ENCODE results near the gene GNB4. TPM values are rescaled to one million over a fixed set of nuclear protein-coding genes. Genes with fewer than 3 reads are reported as not detected.

The GNB4 gene
- total and polyA plus RNA-seq, 10 donors: 5.5 to 47.5 (median 41.5) TPM

GRCh38 chr3:179455954-179456353 is 4.7 kb upstream of the GNB4 start:
- DNase-seq: no peak
- Histone ChIP-seq H3K27ac (no peak overlapping the region), H3K4me1 (peaks cover 0 to 13% (median 9%) of the 10 kb centered on the region in 6 donors), H3K9me3 (no peaks in the 10 kb centered on the region), H3K4me3 (no peak overlapping the region), H3K36me3 (no peaks in the 10 kb centered on the region), H3K27me3 (replicated peaks in 1 of 7) (peaks cover 0 to 7% (median 0%) of the 10 kb centered on the region in 7 donors)
- WGBS, 5 donors: 84 to 93% (median 88%) methylated on average over 6 of the region's 6 CpGs
- TF ChIP-seq CTCF (IDR thresholded peaks at IDR 0.05 in 8 of 11, conservative IDR thresholded peaks at IDR 0.05 in 3 of 11) (no peak), POLR2A (IDR thresholded peaks at IDR 0.05) (no peak), POLR2AphosphoS5 (IDR thresholded peaks at IDR 0.05) (no peak)
- intact Hi-C loops (cut with DNase I; ENCODE audit: low total_unique reads): no loop called here

GRCh38 chr3:179454887-179455286 is 3.6 kb upstream of the GNB4 start:
- intact Hi-C loops (cut with DNase I; ENCODE audit: low total_unique reads): no loop called here
- H3K27me3 ChIP-seq (replicated peaks in 1 of 7): peaks cover 0 to 17% (median 0%) of the 10 kb centered on the region in 7 donors
- H3K4me1 ChIP-seq: peaks cover under 1 to 23% (median 18%) of the 10 kb centered on the region in 6 donors
- WGBS, 5 donors: 63 to 86% (median 83%) methylated on average over 1 of the region's 1 CpG
- H3K4me3 ChIP-seq: no peak overlapping the region
- no peak for DNase-seq
- H3K9me3 ChIP-seq: no peaks in the 10 kb centered on the region
- H3K36me3 ChIP-seq: no peaks in the 10 kb centered on the region
- no peak for TF ChIP-seq POLR2A (IDR thresholded peaks at IDR 0.05)
- no peak overlapping the region for H3K27ac ChIP-seq

GRCh38 chr3:179453967-179454366 is 2.7 kb upstream of the GNB4 start:
- Histone ChIP-seq H3K36me3 (no peaks in the 10 kb centered on the region), H3K27ac (no peak overlapping the region), H3K9me3 (no peaks in the 10 kb centered on the region), H3K4me1 (peaks cover 5 to 32% (median 25%) of the 10 kb centered on the region in 6 donors), H3K27me3 (replicated peaks in 1 of 7) (peaks cover 0 to 19% (median 0%) of the 10 kb centered on the region in 7 donors), H3K4me3 (no peak overlapping the region)
- 82 to 96% (median 87%) methylated on average over 3 of the region's 3 CpGs for WGBS, 5 donors
- intact Hi-C loops (cut with DNase I; ENCODE audit: low total_unique reads): no loop called here
- no peak for DNase-seq
- no peak for TF ChIP-seq CTCF (IDR thresholded peaks at IDR 0.05 in 8 of 11, conservative IDR thresholded peaks at IDR 0.05 in 3 of 11)

- DNase-seq: no peak
- Histone ChIP-seq H3K4me3 (no peak overlapping the region), H3K4me1 (peaks cover 5 to 41% (median 28%) of the 10 kb centered on the region in 6 donors), H3K9me3 (no peaks in the 10 kb centered on the region), H3K36me3 (no peaks in the 10 kb centered on the region), H3K27me3 (replicated peaks in 1 of 7) (peaks cover 0 to 19% (median 0%) of the 10 kb centered on the region in 7 donors), H3K27ac (peak overlapping the region in 3 of 8 donors; percentile 96 to 98 (median 98))
- TF ChIP-seq POLR2A (IDR thresholded peaks at IDR 0.05) (no peak), CTCF (IDR thresholded peaks at IDR 0.05 in 8 of 11, conservative IDR thresholded peaks at IDR 0.05 in 3 of 11) (no peak), POLR2AphosphoS5 (IDR thresholded peaks at IDR 0.05) (no peak)
- intact Hi-C loops (cut with DNase I; ENCODE audit: low total_unique reads): no loop called here
- 85 to 91% (median 90%) methylated on average over 8 of the region's 8 CpGs for WGBS, 5 donors
These were observed 1.6 kb upstream of the GNB4 start for GRCh38 chr3:179452872-179453271.

- intact Hi-C loops (cut with DNase I; ENCODE audit: low total_unique reads): no loop called here
- 40 to 59% (median 50%) methylated on average over 6 of the region's 6 CpGs for WGBS, 5 donors
- Histone ChIP-seq H3K9me3 (no peaks in the 10 kb centered on the region), H3K4me3 (peak overlapping the region in 7 of 8 donors; percentile 53 to 87 (median 71)), H3K36me3 (no peaks in the 10 kb centered on the region), H3K27ac (peak overlapping the region; percentile 83 to 98 (median 96)), H3K27me3 (replicated peaks in 1 of 7) (peaks cover 0 to 19% (median 0%) of the 10 kb centered on the region in 7 donors), H3K4me1 (peaks cover 5 to 47% (median 29%) of the 10 kb centered on the region in 6 donors)
- TF ChIP-seq CTCF (IDR thresholded peaks at IDR 0.05 in 8 of 11, conservative IDR thresholded peaks at IDR 0.05 in 3 of 11): no peak
- no peak for TF ChIP-seq POLR2AphosphoS5 (IDR thresholded peaks at IDR 0.05)
- TF ChIP-seq POLR2A (IDR thresholded peaks at IDR 0.05): no peak
- no peak for DNase-seq
These were observed 900 bp upstream of the GNB4 start for GRCh38 chr3:179452176-179452564.
